K562 (cell line): ENCODE data around the gene MYH15. TPM values are rescaled to one million over a fixed set of nuclear protein-coding genes. Genes with fewer than 3 reads are reported as not detected.

ENCODE experiments used
- ATAC-seq: fragments of 200-7000 bp; cut with Tn5 transposase; 3 replicates; pipeline ENCODE4 v1.9.1; 2020; ENCODE audit warnings: moderate library complexity
- BruUV-seq: library from RNA; stranded (reverse); fragments of 400-500 nt; replicated peaks from 2 replicates; lab custom pipeline; 2021; lab: Mats Ljungman, UMichigan
- CTCF ChIA-PET: fragments of 300-600 bp; formaldehyde crosslinking; extraction: SDS; loops from one replicate; lab custom pipeline; 2021; ENCODE audit warnings: low intra/inter-chr PET ratio; lab: Yijun Ruan, JAX
- POLR2A ChIA-PET: fragments of 300-600, 350-650 bp; sonication (Branson Sonifier 250); formaldehyde crosslinking; extraction: SDS; loops from one replicate; lab custom pipeline; 2021; ENCODE audit warnings: antibody characterized with exemption, inconsistent platforms; lab: Yijun Ruan, JAX
- DNase-seq, 4 experiments: peaks; one replicate each; pipeline versions ENCODE4 v3.0.0 to v3.0.0-alpha.2; 2011 to 2018; ENCODE audit warnings: low spot score in 3 of 4, mixed read lengths in 3 of 4; ENCODE audit errors: extremely low read depth in 1 of 4
- FAIRE-seq: peaks from 2 replicates; lab custom pipeline; 2011; peaks lifted over from hg19 to GRCh38; lab: Jason Lieb, UNC
- H2AFZ ChIP-seq: 2 replicates; pipeline ENCODE4 v1.6.0; 2011; ENCODE audit warnings: low read depth, low read length, control low read depth, inconsistent platforms
- H3K27ac ChIP-seq: fragments of 200-600 bp; 3 replicates; pipeline ENCODE4 v1.8.0; 2011; ENCODE audit warnings: low read depth, mild to moderate bottlenecking, control low read depth, inconsistent platforms, low read length, moderate library complexity, mixed read lengths; ENCODE audit errors: extremely low read depth
- H3K27me3 ChIP-seq, 2 experiments: fragments of 300-600 bp in 1 of 2; 2 replicates in 1 of 2; 3 replicates in 1 of 2; pipeline versions ENCODE4 v1.6.0 to v1.8.0; 2011; ENCODE audit warnings: inconsistent platforms in 2 of 2, low read length in 2 of 2, mild to moderate bottlenecking in 1 of 2, mixed read lengths in 1 of 2, moderate library complexity in 1 of 2; ENCODE audit not compliant: control insufficient read depth in 2 of 2, insufficient read depth in 2 of 2
- H3K36me3 ChIP-seq: fragments of 300-600 bp; 3 replicates; pipeline ENCODE4 v1.8.0; 2011; ENCODE audit warnings: mild to moderate bottlenecking, low read length, inconsistent platforms; ENCODE audit not compliant: control insufficient read depth, insufficient read depth
- H3K4me1 ChIP-seq, 2 experiments: fragments of 200-600 bp in 1 of 2; replicated peaks in 1 of 2; 2 replicates in 1 of 2; 3 replicates in 1 of 2; pipeline versions ENCODE4 v1.5.1 to v1.8.0; 2011; ENCODE audit warnings: inconsistent platforms in 2 of 2, low read length in 2 of 2, mild to moderate bottlenecking in 1 of 2, mixed read lengths in 1 of 2, moderate library complexity in 1 of 2; ENCODE audit not compliant: control insufficient read depth in 2 of 2, insufficient read depth in 2 of 2
- H3K4me2 ChIP-seq: 2 replicates; pipeline ENCODE4 v1.6.1; 2011; ENCODE audit warnings: low read length, control low read depth, inconsistent platforms, mixed read lengths; ENCODE audit not compliant: insufficient read depth
- H3K4me3 ChIP-seq: fragments of 200-600 bp; sonication (generic), shearing (Covaris generic); 2 replicates; pipeline ENCODE4 v1.5.1; 2016; ENCODE audit warnings: control low read depth, inconsistent platforms
- H3K79me2 ChIP-seq: fragments of 200-600 bp; 3 replicates; pipeline ENCODE4 v1.8.0; 2011; ENCODE audit warnings: low read length, inconsistent platforms; ENCODE audit not compliant: control insufficient read depth, insufficient read depth
- H3K9ac ChIP-seq, 2 experiments: 2 replicates each; pipeline versions ENCODE4 v1.6.0 to v1.6.1; 2011; ENCODE audit warnings: low read depth in 2 of 2, low read length in 2 of 2, control low read depth in 1 of 2, inconsistent platforms in 1 of 2, mild to moderate bottlenecking in 1 of 2, mixed read lengths in 1 of 2; ENCODE audit not compliant: insufficient read depth in 1 of 2
- H3K9me1 ChIP-seq: one replicate; pipeline ENCODE4 v1.6.0; 2011; ENCODE audit warnings: inconsistent platforms, mild to moderate bottlenecking, low read length, moderate library complexity; ENCODE audit not compliant: control insufficient read depth, insufficient read depth
- H3K9me3 ChIP-seq: replicated peaks from 2 replicates; pipeline ENCODE4 v1.5.1; 2011; ENCODE audit warnings: low read depth, low read length, inconsistent platforms; ENCODE audit not compliant: control insufficient read depth, insufficient read depth
- H4K20me1 ChIP-seq: replicated peaks from 2 replicates; pipeline ENCODE4 v1.6.1; 2011; ENCODE audit warnings: low read length, inconsistent platforms, mixed read lengths; ENCODE audit not compliant: control insufficient read depth, insufficient read depth
- BCOR ChIP-seq: fragments of 450-650 bp; IDR thresholded peaks from 2 replicates; pipeline ENCODE4 v1.6.1; 2016
- CTCF ChIP-seq, 3 experiments: IDR thresholded peaks in 2 of 3; conservative IDR thresholded peaks in 1 of 3; 2 replicates each; pipeline ENCODE4 v1.5.1; 2011 to 2012; ENCODE audit warnings: low read length in 3 of 3, mild to moderate bottlenecking in 3 of 3, control low read depth in 2 of 3, improper control_type of control experiment in 1 of 3, inconsistent platforms in 1 of 3, low read depth in 1 of 3, mixed read lengths in 1 of 3, moderate library complexity in 1 of 3; ENCODE audit not compliant: insufficient read depth in 2 of 3
- HLTF ChIP-seq: fragments of 450-650 bp; IDR thresholded peaks from 2 replicates; pipeline ENCODE4 v1.6.1; 2016
- HOXB6 ChIP-seq: fragments of 250-450 bp; sonication (Bioruptor Pico); IDR thresholded peaks from 2 replicates; pipeline ENCODE4 v1.5.1; 2022; ENCODE audit warnings: mild to moderate bottlenecking, borderline replicate concordance
- KLF1 ChIP-seq: fragments of 450-650 bp; IDR thresholded peaks from 2 replicates; pipeline ENCODE4 v1.6.1; 2016; ENCODE audit warnings: missing genetic modification characterization, missing compliant biosample characterization
- KLF13 ChIP-seq: fragments of 450-650 bp; IDR thresholded peaks from 2 replicates; pipeline ENCODE4 v1.6.1; 2016; ENCODE audit warnings: missing genetic modification characterization, low read depth, mild to moderate bottlenecking, missing compliant biosample characterization, moderate library complexity, borderline replicate concordance
- LEF1 ChIP-seq: fragments of 450-650 bp; IDR thresholded peaks from 2 replicates; pipeline ENCODE4 v1.6.1; 2016; ENCODE audit warnings: mild to moderate bottlenecking
- MLLT1 ChIP-seq, 2 experiments: fragments of 450-650 bp; IDR thresholded peaks; 2 replicates each; pipeline ENCODE4 v1.6.1; 2016
- MTF1 ChIP-seq: fragments of 250-450 bp; sonication (Bioruptor Pico); IDR thresholded peaks from 2 replicates; pipeline ENCODE4 v1.9.0; 2021; ENCODE audit warnings: moderate library complexity, mild to moderate bottlenecking, inconsistent platforms, borderline replicate concordance
- NR3C1 ChIP-seq: sonication (generic); formaldehyde crosslinking; IDR thresholded peaks from 2 replicates; pipeline ENCODE4 v1.8.1; 2022; ENCODE audit warnings: missing genetic modification reagents
- NR4A1 ChIP-seq, 2 experiments: fragments of 250-450 bp in 1 of 2; fragments of 450-650 bp in 1 of 2; sonication (Bioruptor Pico) in 1 of 2; IDR thresholded peaks; 2 replicates each; pipeline versions ENCODE4 v1.4.0 to v1.6.1; 2016 to 2020; ENCODE audit warnings: mild to moderate bottlenecking in 2 of 2, missing compliant biosample characterization in 1 of 2, missing genetic modification characterization in 1 of 2, moderate library complexity in 1 of 2
- PML ChIP-seq: IDR thresholded peaks from 2 replicates; pipeline ENCODE4 v1.6.1; 2012; ENCODE audit warnings: low read length, inconsistent platforms
- RBM39 ChIP-seq: fragments of 200-400 bp; formaldehyde crosslinking; optimal IDR thresholded peaks from 2 replicates; pipeline ENCODE3; 2018; ENCODE audit warnings: low read depth, low read length
- ZKSCAN3 ChIP-seq: fragments of 250-450 bp; sonication (Bioruptor Pico); IDR thresholded peaks from 2 replicates; pipeline ENCODE4 v1.4.0; 2020
- ZNF174 ChIP-seq: fragments of 250-450 bp; sonication (Bioruptor Pico); IDR thresholded peaks from 2 replicates; pipeline ENCODE4 v1.4.0; 2020; ENCODE audit warnings: mild to moderate bottlenecking
- ZNF518B ChIP-seq: fragments of 250-450 bp; sonication (Bioruptor Pico); IDR thresholded peaks from 2 replicates; pipeline ENCODE4 v1.5.0; 2021; ENCODE audit warnings: mild to moderate bottlenecking, moderate library complexity
- in situ Hi-C: fragments of 300-500 bp; cut with MboI; formaldehyde crosslinking; loops from 4 replicates; pipeline ENCODE4 v1.15.0; 2018; ENCODE audit warnings: inconsistent platforms, mixed read lengths
- intact Hi-C: fragments of 100-400 bp; cut with micrococcal nuclease; formaldehyde crosslinking; loops from 2 replicates; pipeline ENCODE4 v1.14.2; 2022
- polyA plus RNA-seq, 8 experiments: library from polyadenylated mRNA; depleted of rRNA in 4 of 8; stranded (reverse) in 5 of 8; unstranded in 3 of 8; fragments of >200 nt; fragmentation: Nextera tagmentation in 2 of 8; fragmentation: Illumina TruSeq in 1 of 8; extraction: Ambion mirVana in 2 of 8; extraction: Trizol in 1 of 8; gene quantifications; 2 replicates each; pipeline versions ENCODE4 v1.2.1 to v1.2.3, GENCODE V29; 2011 to 2014; ENCODE audit warnings: inconsistent platforms in 1 of 8, missing spikeins in 1 of 8
- total RNA-seq, 7 experiments: library from RNA; depleted of rRNA in 6 of 7; stranded (reverse); fragments of >200 nt in 6 of 7; fragmentation: Illumina TruSeq in 2 of 7; extraction: Trizol in 2 of 7; gene quantifications; 2 replicates each; pipeline versions ENCODE4 v1.2.1 to v1.2.3, GENCODE V29; 2011 to 2021; ENCODE audit warnings: low replicate concordance in 1 of 7

Gene MYH15
- total and polyA plus RNA-seq, 9 of the 15 experiments (the other 6 are each of a cell fraction or from before 2014, with no cell fraction given) = 0.03 to 0.29 (median 0.12) TPM

GRCh38 chr3:108527817-108528216 lies 17.4 kb upstream of the MYH15 start (continued):
- TF ChIP-seq ZKSCAN3 (CRISPR knock-in tag) (no peak), NR3C1 (CRISPR knock-in tag) (no peak), HOXB6 (no peak), MTF1 (CRISPR knock-in tag) (no peak), LEF1 (no peak), BCOR (no peak), ZNF174 (no peak), HLTF (no peak), NR4A1 (CRISPR knock-in tag; IDR thresholded peaks at IDR 0.05) (no peak), NR4A1 (tag; IDR thresholded peaks at IDR 0.05) (no peak)

- in situ Hi-C loops = no loop called here
- no peak for TF ChIP-seq KLF1 (tag)
- no peak for TF ChIP-seq CTCF (IDR thresholded peaks at IDR 0.05 in 2 of 3, conservative IDR thresholded peaks at IDR 0.05 in 1 of 3; ENCODE audit: insufficient read depth in 2 of 3, low read depth in 1 of 3, low read length in 3 of 3)
- no peak for TF ChIP-seq RBM39
- TF ChIP-seq PML = no peak
- TF ChIP-seq ZNF518B (CRISPR knock-in tag) = no peak
- TF ChIP-seq MLLT1 (IDR thresholded peaks at IDR 0.05) = no peak
- TF ChIP-seq KLF13 (tag) = no peak
Observed at GRCh38 chr3:108527109-108527508, 16.7 kb upstream of the MYH15 start.

More at GRCh38 chr3:108527109-108527508, 16.7 kb upstream of the MYH15 start:
- Histone ChIP-seq H3K36me3 (no peaks in the 10 kb centered on the region), H3K27me3 (no peaks in the 10 kb centered on the region), H3K9ac (no peak overlapping the region), H3K9me1 (no peaks in the 10 kb centered on the region), H3K4me3 (no peak overlapping the region), H3K4me1 (no peaks in the 10 kb centered on the region), H3K9me3 (no peaks in the 10 kb centered on the region), H3K27ac (no peak overlapping the region), H3K79me2 (no peaks in the 10 kb centered on the region), H2AFZ (no peak overlapping the region), H4K20me1 (no peaks in the 10 kb centered on the region), H3K4me2 (no peak overlapping the region)
- ATAC-seq (no peak), DNase-seq (no peak), FAIRE-seq (no peak)
- intact Hi-C loops = no loop called here
- ChIA-PET POLR2A (interaction anchor here (0.9 kb wide), 1 partner anchor 20 kb away, joined by 3 read pairs; no protein-coding TSS in a partner anchor), CTCF (no interaction called here)
- no TSS peak for BruUV-seq
